Panc1 (cell line): ENCODE measurements around the gene RNF208.

Experiments used
- POLR2AphosphoS5 ChIP-seq: IDR thresholded peaks from 2 replicates; pipeline ENCODE4 v1.6.1; 2012; ENCODE audit warnings: mild to moderate bottlenecking, low read depth, low read length, moderate library complexity
- TF ChIP-seq, protein P1 (sequence below): fragments of 450-650 bp; IDR thresholded peaks from 2 replicates; pipeline ENCODE4 v1.5.1; 2017; ENCODE audit warnings: mild to moderate bottlenecking

DNA sequence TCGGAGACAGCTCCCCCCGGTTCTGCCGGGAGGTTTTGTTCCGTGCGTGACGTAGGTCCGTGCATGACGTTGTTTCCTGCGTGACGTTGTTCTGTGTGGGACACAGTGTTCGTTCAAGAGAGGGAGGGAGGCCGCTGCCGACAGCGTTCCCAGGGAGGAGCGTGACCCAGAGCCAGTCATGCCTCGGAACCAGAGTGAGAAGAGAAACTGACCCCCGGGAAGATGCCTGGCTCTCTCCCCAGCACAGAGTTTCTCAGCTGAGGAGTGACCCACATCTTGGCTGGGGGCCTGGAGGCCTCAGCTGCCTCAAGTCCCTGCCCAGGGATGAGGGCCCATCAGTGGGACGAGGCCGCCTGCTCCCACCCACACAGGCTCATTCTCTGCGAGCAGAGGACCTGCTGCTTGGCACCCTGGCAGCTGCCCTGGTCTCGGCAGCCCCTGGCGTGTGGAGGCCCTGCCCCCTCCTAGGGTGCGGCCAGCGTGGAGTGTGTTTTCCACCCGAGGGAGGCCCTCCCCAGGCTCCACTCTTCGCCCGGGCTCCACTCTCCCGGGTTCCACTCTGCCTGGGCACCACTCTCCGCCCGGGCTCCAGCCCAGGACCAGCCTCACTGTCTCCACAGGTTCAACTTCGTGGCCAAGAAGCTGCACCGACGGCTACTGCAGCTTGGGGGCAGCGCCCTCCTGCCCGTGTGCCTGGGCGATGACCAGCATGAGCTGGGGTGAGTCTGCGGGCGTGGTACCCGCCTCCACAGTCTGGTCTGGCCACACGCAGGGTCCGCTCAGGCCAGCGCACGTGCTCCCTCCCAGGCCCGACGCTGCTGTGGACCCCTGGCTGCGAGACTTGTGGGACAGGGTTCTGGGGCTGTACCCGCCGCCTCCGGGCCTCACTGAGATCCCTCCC lies 8.6 kb downstream of the RNF208 start:
- TF ChIP-seq POLR2AphosphoS5 = no peak
- TF ChIP-seq, protein P1, sequence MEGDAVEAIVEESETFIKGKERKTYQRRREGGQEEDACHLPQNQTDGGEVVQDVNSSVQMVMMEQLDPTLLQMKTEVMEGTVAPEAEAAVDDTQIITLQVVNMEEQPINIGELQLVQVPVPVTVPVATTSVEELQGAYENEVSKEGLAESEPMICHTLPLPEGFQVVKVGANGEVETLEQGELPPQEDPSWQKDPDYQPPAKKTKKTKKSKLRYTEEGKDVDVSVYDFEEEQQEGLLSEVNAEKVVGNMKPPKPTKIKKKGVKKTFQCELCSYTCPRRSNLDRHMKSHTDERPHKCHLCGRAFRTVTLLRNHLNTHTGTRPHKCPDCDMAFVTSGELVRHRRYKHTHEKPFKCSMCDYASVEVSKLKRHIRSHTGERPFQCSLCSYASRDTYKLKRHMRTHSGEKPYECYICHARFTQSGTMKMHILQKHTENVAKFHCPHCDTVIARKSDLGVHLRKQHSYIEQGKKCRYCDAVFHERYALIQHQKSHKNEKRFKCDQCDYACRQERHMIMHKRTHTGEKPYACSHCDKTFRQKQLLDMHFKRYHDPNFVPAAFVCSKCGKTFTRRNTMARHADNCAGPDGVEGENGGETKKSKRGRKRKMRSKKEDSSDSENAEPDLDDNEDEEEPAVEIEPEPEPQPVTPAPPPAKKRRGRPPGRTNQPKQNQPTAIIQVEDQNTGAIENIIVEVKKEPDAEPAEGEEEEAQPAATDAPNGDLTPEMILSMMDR = peak; percentile 69
